SK-N-SH (cell line): Measurements from ENCODE around the gene GPR137B.

Source experiments
- CHD2 ChIP-seq: fragments of 150-350 bp; IDR thresholded peaks from 2 replicates; pipeline ENCODE4 v1.6.1; 2018; ENCODE audit warnings: low read length; ENCODE audit not compliant: partially characterized antibody
- FOSL2 ChIP-seq: IDR thresholded peaks from 2 replicates; pipeline ENCODE4 v1.4.0; 2012; ENCODE audit warnings: low read depth, mild to moderate bottlenecking, moderate library complexity, borderline replicate concordance
- POLR2AphosphoS5 ChIP-seq: IDR thresholded peaks from 2 replicates; pipeline ENCODE4 v1.6.1; 2012; ENCODE audit warnings: low read depth, low read length
- REST ChIP-seq: IDR thresholded peaks from 2 replicates; pipeline ENCODE4 v1.6.1; 2012; ENCODE audit warnings: mild to moderate bottlenecking, low read depth, low read length, moderate library complexity
- RFX5 ChIP-seq: IDR thresholded peaks from 2 replicates; pipeline ENCODE4 v1.6.1; 2012; ENCODE audit warnings: mild to moderate bottlenecking, improper control_type of control experiment, low read length
- TF ChIP-seq, protein P1 (sequence below): fragments of 200-600 bp; sonication (generic); IDR thresholded peaks from 2 replicates; pipeline ENCODE4 v1.6.1; 2017; ENCODE audit warnings: antibody characterized with exemption, mild to moderate bottlenecking, moderate library complexity
- TF ChIP-seq, protein P2 (sequence below): IDR thresholded peaks from 2 replicates; pipeline ENCODE4 v1.4.0; 2012; ENCODE audit warnings: low read depth

DNA sequence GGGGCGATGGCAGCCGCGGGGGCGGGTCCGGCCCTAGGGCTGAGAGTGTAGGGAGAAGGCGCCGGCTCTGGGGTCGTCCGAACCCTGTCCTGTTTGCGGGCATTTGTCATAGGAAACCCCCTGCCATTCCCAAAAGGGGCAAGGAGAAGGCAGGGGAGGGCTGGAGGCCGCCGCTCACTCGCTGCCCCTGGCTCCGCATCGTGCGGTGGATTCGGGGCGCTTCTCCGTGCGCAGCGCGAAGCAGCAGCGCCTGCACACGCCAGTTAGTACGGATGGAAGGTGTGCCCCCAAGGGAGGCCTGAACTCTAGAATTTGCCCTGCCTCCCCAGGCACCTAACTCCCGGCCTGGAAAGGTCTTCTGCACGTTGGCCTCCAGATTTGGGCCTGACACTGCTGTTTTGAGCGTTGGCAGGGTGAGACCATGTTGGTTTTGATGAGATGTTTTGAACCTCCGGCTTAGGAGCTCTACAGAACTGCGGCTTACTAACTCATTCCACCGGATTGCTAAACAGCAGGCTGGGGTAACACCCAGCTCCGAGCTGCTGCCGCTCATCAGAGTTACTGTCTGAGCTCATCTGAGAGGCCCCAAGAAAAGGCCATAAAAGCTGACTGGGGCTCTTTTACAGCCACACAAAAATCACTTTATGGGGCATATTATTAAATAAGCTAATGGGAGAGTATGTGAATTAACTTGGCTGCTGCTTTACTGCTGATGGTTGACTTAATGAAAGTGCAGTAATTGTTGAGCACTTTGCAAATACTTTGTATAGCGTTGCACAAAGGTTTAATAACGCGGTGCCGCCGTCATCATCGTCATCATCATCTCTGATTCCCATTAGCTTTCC is 987 bp downstream of the GPR137B start:
- TF ChIP-seq CHD2, result no peak
- TF ChIP-seq, protein P1, sequence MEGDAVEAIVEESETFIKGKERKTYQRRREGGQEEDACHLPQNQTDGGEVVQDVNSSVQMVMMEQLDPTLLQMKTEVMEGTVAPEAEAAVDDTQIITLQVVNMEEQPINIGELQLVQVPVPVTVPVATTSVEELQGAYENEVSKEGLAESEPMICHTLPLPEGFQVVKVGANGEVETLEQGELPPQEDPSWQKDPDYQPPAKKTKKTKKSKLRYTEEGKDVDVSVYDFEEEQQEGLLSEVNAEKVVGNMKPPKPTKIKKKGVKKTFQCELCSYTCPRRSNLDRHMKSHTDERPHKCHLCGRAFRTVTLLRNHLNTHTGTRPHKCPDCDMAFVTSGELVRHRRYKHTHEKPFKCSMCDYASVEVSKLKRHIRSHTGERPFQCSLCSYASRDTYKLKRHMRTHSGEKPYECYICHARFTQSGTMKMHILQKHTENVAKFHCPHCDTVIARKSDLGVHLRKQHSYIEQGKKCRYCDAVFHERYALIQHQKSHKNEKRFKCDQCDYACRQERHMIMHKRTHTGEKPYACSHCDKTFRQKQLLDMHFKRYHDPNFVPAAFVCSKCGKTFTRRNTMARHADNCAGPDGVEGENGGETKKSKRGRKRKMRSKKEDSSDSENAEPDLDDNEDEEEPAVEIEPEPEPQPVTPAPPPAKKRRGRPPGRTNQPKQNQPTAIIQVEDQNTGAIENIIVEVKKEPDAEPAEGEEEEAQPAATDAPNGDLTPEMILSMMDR, result no peak
- TF ChIP-seq POLR2AphosphoS5, result no peak
- TF ChIP-seq RFX5, result no peak
- TF ChIP-seq, protein P2, sequence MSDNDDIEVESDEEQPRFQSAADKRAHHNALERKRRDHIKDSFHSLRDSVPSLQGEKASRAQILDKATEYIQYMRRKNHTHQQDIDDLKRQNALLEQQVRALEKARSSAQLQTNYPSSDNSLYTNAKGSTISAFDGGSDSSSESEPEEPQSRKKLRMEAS, result peak; percentile 4; the same call in 1 of the 2 replicates
- no peak for TF ChIP-seq FOSL2
- no peak for TF ChIP-seq REST
